ENCODE data around the gene CRYGB.
A peak's percentile ranks its signal among the peaks of the same experiment; 100 is the strongest.

The CRYGB gene, protein sequence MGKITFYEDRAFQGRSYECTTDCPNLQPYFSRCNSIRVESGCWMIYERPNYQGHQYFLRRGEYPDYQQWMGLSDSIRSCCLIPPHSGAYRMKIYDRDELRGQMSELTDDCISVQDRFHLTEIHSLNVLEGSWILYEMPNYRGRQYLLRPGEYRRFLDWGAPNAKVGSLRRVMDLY

DNA sequence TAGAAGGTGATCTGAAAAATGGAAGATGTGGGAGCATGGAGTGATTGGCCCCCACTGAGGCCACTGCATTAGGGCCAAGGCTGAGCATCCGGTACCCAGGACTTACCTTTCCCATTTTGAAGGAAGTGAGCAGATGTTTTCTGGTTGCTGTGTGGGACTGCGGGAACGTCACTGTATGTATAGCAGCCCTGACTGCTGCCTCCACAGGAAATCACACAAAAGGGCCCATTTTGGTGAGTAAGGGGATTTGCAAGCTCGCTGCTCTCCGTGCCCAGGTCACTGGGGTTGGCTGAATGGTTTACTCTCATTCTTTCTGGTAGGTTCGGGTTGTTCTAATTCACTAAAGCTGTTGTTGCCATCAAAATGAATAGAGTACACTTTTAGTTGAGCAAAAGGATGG is at the start of gene CRYGB:
Gene CRYGB (minus strand): TSS at position 153 of the 400 bp plus-strand sequence. CDS start 38 bp downstream, at position 115.
- DNase-seq (ENCODE audit: low read depth): no peak

DNA sequence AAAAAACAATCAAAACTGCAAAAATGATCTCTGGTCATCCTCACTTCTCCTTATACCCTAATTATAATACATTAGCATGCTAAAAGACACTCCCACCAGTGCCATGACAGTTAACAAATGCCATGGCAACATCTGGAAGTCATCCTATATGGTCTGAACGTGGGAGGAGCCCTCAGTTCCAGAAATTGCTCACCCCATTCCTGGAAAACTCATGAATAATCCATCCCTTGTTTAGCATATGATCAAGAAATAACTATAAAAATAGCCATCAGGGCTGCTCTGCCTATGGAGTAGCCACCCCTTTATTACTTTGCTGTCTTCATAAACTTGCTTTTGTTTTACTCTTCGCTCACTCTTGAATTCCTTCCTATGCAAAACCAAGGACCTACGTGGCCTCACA is 49.6 kb upstream of the CRYGB start:
- DNase-seq (ENCODE audit: low read depth): no peak

DNA sequence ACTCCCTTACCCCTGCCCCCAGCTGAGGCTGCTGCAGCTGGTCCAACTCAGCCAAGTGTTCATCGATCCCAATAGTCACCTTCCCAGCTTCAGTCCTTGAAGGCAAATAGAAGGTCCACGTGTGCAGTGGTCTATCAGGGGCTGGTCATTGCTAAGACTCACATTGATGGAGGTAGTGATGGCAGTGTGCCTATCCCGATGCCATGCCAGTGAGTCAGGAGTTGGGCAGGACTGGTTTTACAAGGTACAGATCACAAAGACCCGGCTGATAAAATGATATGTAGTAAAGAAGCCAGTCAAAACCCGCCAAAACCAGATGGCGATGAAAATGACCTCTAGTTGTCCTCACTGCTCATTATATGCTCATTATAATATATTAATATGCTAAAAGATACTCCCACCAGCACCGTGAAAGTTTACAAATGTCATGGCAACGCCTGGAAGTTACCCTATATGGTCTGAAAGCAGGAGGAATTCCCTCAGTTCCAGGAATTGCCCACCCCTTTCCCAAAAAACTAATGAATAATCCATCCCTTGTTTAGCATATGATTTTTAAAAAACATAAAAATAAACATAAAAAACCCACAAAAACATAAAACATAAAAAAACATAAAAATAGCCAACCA is 46.8 kb upstream of the CRYGB start:
- no peak for DNase-seq (ENCODE audit: low read depth)

DNA sequence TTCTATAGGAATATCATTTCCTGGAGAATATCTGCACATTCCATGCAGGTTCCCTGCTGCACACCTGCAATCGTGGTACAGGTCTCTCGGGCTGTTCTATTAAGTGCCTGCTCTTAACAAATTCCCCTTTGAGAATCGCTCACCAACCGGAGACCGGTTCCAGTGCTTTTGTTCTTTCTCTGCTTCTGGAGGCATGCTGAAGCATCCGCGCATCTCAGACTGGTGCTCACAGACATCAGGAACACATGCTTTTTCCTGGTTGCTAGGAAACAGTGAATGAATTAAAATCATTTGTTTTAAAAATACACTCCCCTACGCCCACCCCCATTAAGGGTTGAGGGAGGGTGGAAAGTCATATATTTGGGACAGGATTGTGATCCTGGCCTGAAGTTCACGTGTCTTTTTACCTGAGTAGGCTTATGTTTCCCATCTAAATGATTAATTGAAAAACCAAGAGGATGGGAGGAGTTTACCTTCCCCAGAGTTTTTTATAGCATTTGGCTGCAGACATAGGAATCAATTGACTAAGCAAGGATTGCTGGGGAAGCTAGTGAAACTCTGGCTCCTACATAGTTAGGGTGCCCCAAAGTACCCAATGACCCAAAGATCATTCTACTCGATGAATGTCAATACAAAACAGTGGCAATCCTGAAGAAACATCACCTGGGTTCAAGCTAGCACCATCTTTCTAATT is 44.0 kb upstream of the CRYGB start, which contains the start of gene C2orf80:
Gene C2orf80 (minus strand): TSS at position 221 of the 694 bp plus-strand sequence. CDS start 3,044 bp downstream, outside the sequence.
- DNase-seq (ENCODE audit: low read depth): no peak

DNA sequence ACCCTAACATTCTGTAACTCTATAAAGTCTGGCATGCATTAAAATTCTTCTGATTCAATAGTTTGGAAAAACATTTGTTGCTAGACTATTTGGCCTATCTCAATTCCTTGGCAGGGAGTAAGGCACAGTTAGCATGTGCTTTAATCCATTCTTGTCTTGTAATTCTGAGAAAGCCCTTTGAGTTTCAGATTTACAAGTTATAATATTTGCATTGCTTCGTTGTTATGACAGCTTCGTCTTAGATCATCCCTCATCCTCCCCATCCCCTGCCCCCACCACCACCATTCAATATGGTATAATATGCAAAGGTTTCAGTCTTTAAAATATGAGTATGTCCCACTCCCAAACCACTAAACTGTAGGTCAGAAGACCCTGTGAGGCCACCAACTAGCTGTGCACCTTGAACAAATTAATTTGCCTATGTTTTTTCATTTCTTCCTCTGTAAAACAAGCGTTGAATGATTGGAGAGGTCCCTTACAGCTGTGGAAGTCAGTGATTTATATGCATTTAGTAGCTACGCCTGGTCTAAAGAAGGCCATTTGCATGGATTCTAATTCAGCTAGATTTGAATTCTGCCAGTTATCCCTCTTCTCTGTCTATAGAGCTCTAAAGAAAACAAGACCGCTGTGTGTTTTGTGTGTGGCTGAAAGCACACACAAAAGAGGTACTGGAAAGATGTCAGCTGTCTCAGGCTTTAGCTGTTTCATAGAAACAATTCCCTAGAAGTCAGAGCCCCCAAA is 43.3 kb upstream of the CRYGB start:
- DNase-seq (ENCODE audit: low read depth): no peak

DNA sequence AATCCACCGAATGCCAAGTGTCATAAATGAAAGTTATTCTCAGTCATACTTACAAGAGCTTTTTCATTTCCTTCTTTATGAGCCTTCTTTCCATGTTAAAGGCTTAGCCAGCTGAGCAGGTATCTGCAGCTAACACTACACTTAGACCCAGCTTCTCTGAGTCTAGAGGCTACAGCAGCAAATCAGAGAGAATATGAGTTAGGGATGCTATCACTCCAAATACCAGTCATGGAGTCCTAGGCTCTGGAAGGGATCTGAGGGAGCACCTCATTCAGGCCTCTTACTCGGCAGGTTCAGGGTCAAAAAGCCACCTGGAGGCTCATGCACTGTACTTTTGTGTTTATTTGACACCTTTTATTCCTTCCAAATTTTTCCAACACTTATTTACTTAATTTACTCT is 40.9 kb upstream of the CRYGB start:
- DNase-seq (ENCODE audit: low read depth): no peak

DNA sequence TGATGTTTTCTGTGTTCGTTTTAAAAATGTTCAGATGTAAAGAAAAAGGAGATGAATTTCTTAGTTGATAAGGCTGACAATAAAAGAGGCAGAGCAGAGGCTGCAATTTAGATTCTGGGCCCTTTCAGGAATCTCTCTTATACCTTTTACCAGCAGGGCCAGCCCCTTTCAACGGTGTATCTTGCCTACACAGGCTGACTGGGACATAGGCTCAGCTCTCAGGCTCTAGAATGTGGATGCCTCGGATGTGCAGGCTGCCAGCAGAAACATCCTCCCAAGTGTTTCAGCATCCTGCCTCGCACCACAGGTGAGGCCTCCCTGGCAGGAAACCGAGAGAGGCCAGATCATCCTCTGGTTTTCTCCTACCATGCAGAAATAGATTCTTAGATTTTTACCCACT is 40.5 kb upstream of the CRYGB start:
- DNase-seq (ENCODE audit: low read depth): no peak

DNA sequence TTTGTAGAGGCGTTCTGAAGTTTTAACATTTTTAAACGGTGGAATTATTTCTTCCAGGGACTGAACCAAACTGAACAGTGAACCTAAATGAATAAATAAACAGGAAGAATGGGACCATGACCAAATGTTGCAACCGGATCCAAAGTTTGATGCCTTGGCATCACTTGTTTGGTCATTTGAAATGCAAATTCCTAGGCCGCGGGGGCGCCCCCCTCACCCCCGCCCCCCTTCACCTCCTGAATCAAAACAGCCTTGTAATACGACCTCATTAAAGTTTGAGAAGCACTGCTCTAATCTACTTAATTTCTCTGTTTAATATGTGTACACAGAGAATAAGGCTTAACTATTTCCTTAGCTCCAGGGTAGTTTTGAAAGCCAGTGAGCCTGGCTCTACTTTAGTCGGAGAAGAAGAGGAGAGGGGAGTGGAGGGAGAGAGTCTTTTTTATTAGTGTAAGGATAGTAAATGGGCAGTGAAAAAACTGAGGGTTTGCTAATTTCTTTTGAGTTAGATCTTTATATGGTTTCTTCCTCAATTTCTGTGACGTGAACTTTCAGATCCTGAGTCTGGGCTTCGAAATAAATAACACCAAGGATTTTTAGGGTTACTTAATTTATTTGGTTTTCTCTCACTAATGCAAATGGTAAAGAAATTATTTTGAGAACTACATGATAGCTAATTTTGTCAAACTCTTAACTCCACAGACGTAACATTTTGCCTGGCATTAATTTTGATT is 38.2 kb upstream of the CRYGB start:
- no peak for DNase-seq (ENCODE audit: low read depth)

DNA sequence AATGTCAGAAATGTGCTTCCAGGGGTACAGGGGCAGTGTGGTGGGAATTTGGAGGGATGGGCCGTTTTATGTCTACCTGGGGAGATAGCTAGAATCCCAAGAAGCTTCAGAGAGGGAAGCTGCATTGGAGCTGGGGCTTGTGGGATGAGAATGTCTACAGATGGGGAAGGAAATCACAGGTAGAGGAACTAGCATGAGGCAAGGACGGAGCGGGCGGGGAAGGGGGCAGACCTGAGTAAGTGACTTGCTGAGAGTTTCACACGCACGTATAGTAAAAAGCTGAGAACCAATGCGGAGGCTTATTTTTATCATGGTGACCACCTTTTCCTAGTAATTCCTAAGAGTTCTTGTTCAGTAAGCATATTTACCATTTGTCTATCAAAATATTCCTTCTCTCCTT is 37.6 kb upstream of the CRYGB start:
- no peak for DNase-seq (ENCODE audit: low read depth)

DNA sequence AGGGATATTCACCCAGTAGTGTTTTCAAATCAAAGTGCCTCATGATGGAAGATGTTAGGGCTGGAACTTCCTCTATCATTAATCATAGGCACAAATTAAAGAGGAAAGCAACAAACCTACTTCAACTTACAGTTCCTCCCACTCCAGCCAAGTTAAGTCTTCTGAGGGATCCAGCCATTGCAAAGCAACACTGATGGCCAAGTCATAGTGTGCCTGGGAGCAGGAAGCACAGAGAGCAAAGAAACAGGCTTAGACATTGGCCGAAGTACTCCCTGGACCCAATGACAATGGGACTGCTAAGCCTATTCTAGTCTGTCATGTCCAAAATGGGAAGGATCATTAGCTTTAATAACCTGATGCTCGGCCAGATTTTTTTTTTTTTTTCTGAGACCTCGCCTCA is 36.9 kb upstream of the CRYGB start:
- no peak for DNase-seq (ENCODE audit: low read depth)

DNA sequence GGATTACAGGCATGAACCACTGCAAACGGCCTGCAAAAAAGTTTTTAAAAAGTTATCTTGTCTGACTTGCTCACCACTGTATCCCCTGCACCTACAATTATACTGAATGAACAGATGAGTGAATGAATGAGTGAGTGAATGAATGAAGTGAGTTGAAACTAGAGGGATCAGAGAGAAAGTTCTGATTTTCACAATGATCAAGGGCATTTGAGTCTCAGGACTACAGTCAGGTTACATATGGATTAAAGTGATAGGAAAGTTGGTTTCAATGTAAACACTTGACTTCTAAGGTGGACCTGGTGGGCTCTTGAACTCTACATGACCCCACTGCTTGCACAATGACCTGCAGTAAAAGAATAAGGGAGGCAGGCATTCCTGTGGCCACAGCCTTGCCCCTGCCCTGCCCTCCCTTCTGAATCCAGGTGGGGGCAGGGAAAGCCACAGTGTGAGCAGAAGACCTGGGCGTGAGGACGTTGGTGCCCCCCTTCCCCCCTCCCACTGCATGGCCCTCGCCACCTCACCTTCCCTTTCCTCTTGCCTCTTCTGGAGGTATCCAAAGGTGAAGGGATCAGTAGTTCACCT is 33.2 kb upstream of the CRYGB start:
- no peak for DNase-seq (ENCODE audit: low read depth)

DNA sequence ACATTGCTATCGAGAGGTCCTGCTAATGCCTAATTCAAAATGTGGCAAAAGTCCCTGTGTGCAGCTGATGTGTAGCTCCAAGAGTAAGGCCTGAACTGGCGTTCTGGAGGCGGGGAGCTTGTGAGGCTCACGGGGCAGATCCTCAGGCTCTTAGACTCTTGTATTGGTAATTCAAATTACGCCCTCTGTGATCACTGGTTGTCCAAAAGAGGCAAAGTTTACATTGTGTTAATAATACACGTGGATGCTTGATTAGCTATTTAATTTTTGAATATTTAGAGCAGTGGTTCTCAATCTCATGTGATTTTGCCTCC is 29.8 kb upstream of the CRYGB start:
- DNase-seq (ENCODE audit: low read depth): no peak

DNA sequence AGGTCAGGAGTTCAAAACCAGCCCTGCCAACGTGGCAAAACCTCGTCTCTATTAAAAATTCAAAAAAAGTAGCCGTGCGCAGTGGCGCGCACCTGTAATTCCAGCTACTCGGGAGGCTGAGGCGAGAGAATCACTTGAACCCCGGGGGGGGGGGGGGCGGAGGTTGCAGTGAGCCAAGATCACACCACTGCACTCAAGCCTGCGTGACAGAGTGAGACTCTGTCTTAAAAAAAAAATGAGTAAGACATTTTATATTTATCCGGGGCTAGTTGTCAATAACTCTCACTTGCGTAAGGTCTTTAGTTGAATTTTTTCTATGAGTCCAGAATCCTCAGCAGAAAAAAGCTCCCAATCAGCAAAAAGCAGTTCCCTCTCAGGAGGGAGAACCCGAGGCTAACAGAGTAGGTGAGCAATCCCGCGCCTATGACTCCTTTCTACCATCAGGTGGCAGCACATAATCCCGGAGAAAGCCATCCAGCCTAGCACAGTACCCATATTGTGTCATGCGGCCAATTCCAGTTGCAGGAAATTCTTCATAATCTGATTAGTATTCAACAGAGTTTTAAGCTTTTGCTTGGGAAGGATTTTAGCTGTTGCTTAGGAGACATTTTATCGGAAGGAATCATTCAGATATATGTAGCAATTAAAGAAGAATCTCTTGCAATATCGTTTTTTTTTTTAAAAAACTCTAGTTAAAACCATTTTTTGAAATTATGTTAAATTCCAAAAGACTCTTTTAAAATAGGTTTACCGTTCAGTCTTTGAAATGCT is 29.3 kb upstream of the CRYGB start:
- DNase-seq (ENCODE audit: low read depth): peak; percentile 37

DNA sequence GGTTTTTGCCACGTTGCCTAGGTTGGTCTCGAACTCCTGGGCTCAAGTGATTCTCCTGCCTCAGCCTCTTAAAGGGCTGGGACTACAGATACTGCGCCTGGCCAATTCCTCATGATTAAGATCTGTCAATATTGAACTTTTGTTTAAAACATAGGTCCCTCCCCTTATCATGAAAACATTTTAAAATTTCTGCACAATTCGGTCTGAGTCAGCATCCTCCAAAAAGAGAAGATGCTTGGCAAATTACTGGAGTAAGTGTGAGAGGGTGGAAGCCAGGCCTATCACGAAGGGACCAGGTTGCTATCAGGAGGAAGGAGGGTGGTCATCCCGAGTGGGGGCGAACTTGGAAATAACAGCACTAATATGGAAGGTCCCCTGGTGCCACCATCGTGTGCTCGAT is 28.2 kb upstream of the CRYGB start:
- no peak for DNase-seq (ENCODE audit: low read depth)

DNA sequence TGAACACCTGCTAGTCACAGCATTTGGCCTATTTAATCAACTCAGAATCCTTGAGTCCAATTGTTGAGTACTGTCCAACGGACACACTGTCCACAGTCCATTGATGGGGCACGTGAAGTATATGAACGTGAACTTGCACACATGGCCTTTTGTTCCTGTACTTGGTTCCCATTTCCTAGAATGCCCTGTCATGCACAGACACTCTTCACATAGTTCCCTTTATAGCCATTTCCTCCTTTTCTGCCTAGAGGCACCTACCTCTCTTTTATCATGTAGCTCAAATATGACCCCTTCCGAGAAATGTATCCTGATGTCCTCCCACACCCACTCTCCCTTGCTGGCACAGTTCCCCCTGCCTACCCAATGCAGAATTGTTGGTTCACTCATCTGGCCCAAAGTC is 26.2 kb upstream of the CRYGB start:
- no peak for DNase-seq (ENCODE audit: low read depth)

DNA sequence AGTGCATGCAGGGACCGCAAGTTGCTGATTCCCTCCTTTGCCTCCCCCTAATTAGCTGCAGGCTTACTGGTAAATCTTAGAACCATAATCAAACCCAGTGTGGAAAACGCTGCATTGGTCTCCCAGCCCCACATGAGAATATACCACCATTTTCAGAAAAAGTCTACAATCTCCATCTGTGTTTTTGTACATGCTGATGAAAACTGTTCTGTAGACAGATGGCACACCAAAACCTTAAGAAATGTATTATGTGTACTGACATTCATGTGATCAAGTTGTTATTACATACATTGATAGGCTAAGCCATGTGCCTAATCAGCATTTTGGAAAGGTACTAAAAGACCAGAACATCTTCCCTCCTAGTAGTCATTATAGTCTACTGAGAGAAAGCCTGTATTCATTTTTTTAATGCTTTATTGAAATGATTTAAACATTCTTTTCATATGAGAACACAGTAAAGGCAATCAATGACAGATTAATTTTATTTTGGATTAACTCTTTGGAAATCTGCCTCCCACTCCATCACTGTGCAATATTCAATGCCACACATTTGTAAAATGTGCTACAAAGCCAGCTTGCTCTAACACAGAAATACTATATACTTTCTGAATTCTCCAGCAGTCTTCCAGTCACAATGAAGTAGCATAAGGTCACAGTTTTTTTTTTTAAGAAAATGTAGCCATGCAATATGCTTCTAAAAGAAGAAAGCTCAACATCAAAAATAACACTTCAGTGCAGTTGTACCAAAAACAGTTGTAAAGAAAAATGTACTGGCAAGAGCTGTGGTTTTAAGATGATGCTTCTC is 19.2 kb upstream of the CRYGB start:
- DNase-seq (ENCODE audit: low read depth): no peak

DNA sequence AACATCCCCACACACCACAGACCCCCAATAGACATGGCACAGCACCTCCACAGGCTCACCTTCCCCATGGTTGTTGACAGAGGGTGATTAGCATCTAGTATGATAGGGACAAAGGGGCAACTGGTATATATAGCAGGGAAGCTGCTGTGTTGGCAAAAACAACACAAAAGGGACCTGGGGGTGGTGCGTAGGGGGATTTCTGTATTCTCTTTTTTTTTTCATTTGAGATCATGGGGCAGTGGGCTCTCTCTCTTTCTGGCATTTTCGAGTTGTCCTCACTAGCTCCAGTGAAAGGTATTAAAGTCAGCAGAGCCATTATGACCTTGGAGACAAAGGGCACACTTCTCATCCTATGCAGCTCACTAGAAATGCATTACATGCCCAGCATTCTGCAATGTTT is 17.5 kb upstream of the CRYGB start, which contains the start of gene CRYGA:
Gene CRYGA (minus strand): TSS at position 101 of the 400 bp plus-strand sequence. CDS start 33 bp downstream, at position 68.
- DNase-seq (ENCODE audit: low read depth): no peak

DNA sequence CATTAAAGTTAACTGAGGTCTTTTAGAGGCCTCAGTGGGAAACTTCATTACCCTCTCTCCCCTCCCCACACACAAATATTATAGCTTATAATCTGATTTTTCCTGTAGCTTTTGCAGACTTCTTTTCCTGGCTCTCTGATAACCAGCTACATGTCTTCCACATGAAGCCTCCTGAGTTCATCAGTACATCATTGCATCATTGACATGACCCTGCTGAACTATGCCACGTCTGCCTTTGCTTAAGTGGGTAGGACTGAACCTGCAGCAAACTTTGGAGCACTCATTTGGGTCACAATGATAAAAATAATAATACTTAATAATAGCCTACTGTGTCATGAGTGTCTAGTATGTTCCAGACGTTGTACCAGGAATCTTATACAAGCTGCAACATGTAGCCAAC is 10.5 kb upstream of the CRYGB start:
- DNase-seq (ENCODE audit: low read depth): no peak

DNA sequence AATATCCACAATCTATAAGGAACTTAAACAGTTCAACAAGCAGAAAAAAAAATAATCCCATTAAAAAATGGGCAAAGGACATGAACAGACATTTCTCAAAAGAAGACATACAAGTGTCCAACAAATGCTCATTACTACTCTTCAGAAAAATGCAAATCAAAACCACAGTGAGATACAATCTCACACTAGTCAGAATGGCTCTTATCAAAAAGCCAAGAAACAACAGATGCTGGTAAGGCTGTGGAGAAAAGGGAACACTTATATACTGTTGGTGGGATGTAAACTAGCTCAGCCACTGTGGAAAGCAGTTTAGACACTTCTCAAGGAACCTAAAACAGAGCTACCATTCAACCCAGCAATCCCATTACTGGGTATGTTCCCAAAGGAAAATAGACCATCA is 7.2 kb upstream of the CRYGB start:
- no peak for DNase-seq (ENCODE audit: low read depth)

DNA sequence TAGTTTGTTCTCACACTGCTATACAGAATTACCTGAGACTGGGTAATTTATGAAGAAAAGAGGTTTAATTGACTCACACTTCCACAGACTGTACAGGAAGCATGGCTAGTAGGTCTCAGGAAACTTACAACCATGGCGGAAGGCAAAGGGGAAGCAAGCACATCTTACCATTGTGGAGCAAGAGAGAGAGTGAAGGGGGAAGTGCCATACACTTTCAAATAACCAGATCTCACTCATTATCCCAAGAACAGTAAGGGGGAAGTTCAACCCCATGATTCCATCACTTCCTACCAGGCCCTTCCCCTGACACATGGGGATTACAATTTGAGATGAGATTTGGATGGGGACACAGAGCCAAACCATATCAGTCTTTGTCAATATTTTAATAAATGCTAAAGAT is 5.0 kb upstream of the CRYGB start:
- DNase-seq (ENCODE audit: low read depth): no peak
